HPDE6-E6E7 (cell line): ENCODE measurements around the gene ZNF618.

Experiments used
- DNase-seq: peaks from one replicate; pipeline ENCODE4 v3.0.0; 2011; ENCODE audit warnings: missing footprints; ENCODE audit errors: extremely low spot score

Gene ZNF618

DNA sequence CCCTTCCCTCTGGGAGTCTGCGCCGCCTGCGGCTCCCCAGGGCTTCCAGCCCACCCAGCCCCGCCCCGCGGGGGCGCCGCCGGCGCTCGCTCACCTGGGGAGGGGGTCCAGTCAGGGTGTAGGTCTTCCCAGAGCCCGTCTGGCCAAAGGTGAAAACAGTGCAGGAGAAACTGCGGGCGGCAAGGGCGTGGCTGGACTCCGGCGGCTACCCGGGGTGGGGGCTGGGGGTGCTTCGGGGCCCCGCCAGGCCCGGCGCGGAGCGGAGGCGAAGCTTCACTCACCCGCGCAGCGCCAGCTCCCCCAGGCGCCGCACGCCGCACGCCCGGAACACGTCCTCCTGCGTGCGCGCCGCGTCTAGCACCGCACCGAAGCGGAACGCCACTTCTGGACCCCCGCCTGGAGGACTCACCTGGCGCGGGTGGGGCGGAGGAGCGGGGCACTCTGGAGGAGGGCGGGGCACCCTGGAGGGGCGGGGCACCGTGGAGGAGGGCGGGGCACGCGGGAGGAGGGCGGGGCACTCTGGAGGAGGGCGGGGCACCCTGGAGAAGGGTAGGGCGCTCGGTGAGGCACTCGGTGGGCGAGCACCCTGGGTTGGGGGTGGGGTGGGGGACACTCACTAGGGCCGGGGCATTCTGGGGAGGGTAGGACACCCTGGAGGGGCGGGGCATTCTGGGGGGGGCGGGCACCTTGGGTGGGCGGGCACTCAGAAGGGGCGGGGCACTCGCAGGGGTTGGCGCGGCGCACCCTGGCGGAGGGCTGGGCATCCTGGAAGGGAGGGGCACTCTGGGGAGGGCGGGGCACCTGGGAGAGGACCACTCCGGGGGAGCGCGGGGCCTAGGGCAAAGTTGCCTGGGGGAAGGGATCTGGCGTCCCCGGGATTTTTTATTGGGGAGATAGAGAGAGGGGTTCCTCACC lies 222.2 kb downstream of the ZNF618 start:
- peak; percentile 28 for DNase-seq

DNA sequence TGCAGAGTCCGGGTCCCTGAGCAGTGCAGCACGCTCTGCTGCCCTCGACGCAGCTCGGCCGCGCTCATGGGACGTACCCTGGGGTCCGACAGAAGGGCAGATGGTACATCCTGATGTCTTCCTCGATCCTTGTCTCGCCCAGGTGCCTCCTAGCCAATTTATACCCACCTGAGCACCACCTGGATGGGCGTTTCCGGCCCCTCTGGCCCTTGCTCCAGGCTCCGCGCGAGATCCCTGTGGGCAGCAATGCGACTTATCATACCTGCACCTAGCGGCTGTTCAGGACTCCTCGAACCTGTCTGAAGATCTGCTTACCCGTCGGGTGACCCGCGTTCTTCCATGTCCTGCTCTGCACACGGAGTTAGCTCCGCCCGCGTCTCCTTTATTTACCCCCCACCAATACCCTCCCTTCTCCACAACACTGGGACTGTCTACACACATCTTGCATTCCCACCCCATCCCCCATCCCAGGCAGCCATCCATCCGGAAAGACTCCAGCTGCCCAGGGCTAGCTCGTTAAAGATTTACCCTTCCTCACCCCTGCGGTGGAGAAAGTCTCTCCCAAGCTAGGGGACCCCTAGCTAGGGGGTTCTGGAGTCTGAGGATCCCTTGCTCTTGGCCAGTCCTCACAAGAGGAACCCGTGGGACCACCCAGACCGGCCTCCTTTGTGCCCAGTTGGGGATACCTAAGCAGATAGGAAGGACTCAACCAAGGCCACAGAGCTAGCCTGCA lies 223.0 kb downstream of the ZNF618 start, which contains the start of gene KIF12:
KIF12 (minus strand) TSS at position 357 of the 733 bp plus-strand sequence; CDS start at position 341, 16 bp downstream.
- DNase-seq, result no peak

DNA sequence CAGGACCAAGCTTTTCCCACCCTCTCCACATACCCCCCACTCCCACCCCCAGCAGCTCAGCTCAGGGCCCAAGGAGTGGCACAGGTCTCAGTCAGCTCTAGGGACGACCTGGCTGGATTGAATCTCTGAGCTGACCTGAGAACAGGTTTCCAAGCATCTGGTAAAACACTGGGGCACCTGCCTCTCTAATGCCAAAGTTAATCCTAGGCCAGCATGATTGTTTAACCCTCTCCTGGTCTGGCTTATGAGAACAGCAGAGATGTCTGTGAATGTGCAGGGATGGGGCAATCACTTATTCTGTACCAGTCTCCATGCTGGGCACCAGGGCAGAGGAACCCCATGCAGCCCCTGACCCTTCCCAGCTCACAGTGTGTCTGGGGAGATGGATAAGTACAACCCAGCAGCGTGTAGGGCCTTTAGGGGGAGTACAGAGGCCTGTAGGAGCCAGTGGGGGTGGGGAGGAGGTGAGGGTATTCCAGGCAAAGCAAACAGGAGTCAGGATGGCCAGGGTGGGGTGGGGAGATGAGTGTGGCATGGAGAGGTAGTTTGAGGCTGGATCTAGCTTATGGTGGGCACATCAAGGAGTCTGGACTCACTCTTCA lies 223.7 kb downstream of the ZNF618 start:
- DNase-seq, result no peak

DNA sequence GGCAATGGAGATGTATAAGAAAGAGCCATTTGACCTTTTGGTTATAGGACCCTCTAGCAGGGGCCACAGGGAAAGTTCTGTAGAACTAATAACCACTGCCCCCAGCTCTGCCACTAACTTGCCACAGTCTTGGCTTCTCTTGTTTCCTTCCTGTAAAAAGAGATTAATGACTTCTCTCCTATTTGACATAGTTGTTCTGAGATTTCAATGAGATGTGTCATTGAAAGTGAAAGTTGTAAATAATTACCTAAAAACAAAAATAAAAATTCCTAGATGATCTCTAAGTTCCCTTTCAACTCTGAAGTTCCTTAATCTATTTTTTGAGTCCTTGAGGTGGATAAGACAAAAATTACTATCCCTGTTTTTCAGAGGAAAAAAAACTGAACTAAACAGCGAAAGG lies 224.4 kb downstream of the ZNF618 start:
- no peak for DNase-seq

DNA sequence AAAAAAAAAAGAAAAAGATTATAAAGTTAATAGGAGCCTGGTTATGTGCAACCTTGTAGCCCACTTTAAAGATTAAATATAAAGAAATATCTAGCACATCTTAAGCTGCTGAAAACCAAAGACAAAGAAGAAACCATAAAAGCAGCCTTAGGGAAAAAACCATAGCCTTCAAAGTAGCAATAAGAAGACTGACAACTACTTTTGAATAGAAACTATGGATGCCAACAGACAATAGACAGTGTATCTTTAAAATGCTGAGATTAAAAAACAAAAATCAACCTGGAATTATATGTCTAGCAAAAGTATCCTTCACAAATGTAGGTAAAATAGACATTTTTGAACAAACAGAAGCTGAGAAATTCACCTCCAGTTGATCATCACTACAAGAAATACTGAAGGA lies 226.4 kb downstream of the ZNF618 start:
- DNase-seq, result no peak

DNA sequence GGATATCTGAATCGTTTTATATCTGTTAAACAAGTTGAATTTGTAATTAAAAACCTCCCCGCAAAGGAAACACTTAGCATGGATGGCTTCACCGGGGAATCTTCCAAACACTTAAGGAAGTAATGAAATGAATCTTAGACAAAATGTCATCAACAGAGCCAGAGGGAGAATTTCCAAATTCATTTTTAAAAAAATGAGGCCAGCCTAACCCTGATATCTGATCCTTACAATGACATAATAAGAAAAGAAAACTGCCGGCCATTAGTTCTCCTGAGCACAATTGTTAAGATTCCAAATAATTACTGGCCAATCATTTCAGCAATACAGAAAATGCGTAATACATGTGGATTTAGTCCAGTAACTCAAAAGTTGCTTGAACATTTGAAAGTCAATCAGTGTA lies 229.1 kb downstream of the ZNF618 start:
- no peak for DNase-seq
